ENCODE measurements around the gene KCP.

KCP gene

DNA sequence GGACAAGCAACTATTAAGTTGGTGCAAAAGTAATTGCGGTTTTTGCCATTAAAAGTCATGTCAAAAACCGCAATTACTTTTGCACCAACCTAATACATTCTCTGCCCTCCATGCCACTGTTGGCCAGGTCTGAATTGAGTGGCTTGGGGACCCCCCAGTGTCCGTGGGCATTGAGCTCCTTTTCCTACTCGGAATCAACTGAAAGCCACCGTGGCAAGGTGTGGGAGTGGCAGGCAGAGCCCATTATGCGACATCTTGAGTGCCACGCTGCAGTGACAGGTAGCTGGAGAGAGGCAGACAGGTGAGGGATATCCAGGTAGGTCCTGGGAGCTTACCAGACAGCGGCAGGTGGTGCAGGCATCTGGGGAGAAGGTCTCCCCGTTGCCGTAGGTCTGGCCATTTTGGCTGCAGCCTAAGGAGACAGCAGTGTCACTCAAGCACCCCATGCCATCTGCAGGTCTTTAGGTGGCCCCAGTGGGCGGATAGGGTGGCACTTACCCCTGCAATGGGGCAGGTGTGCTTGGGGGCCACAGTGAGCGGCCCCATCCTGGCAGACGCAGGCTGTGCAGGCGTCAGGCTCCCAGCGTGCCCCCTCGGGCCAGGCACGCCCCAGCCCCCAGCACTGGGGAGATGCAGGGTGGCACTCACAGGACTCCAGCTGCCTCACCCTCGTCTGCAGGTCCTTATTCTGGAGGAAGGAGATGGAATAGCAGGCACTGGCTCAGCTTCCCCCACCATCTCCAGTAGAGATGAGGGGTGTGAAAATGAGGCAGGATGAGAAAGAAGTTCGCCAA, 3.5 kb downstream of the KCP start:
- DNase-seq (ENCODE audit: low spot score), result no peak

DNA sequence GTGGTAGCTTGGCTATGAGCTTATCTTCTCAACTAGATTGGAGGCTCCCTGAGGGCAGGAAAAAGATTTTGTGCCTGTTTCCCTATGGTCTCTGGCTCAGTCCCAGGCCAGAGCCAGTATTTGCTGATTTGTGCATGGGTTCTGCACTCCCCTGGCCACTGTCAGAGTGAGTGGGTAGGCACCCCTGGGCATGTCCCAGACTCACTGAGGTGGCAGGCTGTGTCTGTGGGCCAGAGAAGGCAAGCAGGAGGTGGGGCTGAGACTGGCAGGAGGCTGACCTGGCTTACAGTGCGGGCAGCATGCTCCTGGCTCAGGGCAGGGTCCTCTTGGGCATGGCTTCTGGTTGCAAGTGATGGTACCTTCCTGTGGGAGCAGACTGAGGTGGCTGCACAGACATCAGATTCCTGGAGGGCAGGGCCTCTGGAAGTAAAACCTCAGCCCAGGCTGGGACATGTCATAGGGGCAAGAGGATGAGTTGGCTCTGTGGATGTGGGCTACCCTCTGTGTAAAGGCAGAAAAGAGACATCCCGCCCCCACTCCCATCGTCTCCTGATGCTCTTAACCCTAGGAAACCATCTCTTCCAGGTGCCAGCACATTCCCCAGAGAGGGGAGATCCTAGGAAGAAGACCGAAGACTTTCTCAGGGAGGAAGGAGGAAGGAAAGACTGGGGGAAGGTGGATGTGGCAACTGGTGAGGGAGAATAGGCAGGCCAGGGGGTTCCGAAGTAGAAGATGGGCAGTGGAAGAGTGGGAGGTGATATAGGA, 4.3 kb downstream of the KCP start:
- DNase-seq (ENCODE audit: low spot score), result no peak

DNA sequence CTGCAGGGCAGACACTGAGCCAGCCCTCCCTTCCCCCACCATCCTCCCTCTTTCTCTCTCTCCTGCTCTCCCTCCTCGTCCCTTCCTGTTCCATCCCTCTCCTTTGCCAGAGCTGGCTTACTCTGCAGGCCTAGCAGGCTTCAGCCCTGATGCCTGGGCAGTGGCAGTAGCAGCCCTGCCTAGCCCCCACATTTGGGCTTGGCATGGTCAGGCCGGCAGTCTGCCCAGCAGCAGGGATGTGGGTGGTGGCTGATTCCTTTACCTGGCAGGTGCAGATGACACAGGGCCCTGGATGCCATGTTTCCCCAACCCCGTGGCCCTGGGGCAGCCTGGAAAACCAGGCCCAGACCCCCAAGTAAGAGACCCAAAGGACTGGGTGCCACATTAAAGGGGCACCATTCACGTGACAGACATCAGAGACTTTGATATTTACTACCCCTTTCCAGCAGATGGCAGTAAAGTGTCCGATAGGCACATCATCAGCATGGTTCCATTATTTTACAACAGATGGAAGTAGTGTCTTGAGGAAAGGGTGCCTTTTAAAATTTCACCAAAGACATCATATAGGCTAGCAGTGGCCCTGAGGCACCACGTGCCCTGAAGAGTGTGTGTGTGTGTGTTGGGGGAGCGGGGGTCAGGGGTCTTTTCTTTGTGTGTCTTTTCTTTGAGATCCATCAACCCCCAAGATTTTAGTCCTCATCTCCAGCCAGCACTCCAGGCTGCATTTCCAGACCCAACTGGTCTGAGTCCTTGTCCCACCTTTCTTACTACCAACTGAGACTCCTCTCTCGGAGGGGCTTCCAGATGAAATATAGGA, 5.9 kb downstream of the KCP start:
- DNase-seq (ENCODE audit: low spot score), result peak; percentile 73

DNA sequence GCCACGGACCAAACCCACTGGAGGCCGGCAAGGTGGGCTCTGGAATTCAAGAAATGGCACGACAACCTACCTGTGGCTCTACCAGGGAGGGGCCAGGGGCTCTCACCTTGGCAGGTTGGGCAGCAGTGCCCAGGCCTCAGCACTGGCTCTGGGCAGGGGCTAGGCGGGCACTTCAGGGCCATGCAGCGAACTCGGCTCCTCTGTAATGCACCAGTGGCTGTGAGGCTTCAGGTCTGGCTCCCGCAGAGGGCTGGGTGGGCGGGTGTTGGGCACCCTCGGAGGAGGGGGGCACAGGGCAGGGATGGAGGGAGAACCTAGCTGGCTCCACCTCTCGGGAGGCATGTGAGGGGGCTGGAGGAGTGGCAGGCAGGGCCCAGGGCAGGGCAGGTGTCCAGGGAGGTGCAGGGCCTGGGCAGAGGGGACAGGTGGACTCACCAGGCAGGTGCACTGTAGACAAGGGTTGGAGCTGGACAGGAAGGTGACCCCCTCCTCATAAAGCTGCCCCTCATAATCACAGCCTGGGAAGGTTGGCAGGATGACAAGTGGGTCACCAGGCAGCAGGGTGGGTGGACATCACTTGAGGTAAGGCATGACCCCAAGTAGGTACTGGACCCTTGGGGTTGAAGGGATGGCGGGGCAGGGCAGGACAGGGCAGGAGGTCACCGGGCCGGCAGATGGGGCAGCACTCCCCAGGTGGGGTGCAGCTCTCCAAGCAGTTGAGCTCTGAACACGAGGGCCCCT, 6.7 kb downstream of the KCP start:
- no peak for DNase-seq (ENCODE audit: low spot score)

DNA sequence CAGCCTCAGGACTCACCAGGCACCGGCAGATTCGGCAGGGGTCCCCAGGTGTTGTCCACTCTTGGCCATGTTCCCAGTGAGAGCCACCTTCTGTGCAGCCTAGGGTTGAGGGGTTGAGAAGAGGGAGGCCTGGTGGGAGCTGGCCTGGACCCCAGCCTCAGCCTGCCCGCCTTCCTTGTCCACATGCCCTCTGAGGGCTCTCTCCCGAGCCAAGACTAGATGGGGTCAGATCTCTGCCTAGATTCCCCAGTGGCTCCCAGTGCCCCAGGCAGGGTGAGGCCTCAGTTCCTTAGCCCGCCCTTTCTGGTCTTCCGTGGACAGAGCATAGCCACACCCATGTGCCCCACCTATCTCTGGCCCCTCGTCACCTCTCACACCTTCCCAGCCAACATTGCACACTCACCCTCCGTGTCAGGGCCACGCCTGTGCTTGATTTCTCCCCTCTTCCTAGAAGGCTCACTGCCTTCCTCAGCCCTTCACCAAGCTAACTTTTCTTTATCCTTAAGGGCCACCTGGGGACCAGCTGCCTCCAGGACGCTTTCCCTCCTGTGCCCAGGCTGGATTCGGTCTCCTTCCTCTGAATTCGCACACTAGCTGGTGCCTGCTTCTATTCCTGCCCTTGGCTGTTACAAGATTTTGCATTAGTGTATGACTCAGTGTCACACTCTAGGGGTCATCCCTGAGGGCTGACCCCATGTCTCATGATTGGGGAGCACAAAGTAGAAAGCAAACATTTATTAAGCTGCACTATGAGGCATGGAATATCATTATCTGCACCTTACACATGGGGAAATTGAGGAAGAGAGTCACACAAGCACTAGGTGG, 7.5 kb downstream of the KCP start:
- no peak for DNase-seq (ENCODE audit: low spot score)

DNA sequence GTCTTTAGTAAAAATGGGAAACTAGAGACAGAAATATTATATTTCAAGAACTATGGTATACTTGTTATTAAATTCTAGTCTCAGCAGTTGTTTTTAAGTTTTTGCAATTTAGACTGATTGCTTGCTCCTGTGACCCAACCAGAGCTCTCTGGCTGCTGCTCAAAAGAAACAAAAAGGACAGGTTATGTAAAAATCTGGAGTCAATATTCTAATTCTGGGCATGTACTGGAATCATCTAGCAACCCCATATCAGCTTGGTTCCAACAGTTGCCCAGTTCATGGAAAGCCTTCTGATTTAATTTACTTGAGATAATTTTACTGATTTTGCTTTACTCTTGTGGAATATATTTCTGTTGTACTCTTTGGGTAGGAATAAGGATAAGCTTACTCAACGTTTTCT, 10.3 kb downstream of the KCP start:
- DNase-seq (ENCODE audit: low spot score), result no peak

DNA sequence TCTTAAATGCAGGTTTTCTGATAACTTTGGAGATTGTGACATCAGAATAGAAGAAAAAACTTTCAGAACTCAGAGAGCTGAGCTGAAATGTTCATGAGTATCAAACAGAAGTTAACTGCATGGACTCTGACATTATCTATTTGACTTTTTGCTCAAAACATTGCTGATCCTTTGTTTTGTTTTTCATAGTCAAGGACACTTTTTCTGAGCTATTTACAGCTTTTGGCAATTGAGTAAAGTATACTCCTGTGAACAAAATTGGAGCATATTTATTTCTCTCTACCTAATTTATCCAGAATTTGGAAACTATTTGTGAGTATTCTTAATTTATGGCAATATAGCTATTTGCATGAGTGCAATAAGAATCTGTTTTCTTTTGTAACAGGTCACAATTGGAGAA, 11.1 kb downstream of the KCP start:
- DNase-seq (ENCODE audit: low spot score), result no peak

DNA sequence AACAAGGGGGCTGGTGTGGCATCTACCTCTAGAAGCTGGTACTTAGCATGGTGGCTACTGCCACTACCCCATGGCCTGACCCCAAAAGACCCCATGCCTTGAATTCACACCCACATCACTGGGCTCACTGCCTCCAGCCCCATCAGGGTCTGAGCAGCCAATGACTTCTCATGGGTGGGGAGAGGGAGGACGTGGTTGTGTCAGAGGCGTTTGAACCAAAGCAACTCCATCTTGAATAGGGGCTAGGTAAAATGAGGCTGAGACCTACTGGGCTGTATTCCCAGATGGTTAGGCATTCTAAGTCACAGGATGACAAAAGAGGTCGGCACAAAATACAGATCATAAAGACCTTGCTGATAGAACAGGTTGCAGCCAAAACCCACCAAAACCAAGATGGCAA, 15.2 kb downstream of the KCP start:
- no peak for DNase-seq (ENCODE audit: low spot score)

DNA sequence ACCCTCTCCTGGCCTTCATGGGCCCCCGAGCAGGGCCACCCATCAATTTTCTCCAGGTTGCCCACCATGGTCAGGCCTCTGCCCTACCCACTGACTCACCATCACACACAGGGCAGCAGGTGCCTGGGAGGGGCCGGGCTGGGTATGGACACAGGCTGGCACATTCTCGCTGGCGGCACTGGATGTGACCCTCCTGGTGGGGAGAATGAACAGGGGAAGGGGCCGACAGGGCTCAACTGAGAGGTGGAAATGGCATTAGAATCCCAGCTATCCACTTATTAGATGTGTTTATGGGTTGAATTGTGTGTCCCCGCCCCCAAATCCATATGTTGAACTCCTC, 16.4 kb downstream of the KCP start:
- DNase-seq (ENCODE audit: low spot score), result no peak

DNA sequence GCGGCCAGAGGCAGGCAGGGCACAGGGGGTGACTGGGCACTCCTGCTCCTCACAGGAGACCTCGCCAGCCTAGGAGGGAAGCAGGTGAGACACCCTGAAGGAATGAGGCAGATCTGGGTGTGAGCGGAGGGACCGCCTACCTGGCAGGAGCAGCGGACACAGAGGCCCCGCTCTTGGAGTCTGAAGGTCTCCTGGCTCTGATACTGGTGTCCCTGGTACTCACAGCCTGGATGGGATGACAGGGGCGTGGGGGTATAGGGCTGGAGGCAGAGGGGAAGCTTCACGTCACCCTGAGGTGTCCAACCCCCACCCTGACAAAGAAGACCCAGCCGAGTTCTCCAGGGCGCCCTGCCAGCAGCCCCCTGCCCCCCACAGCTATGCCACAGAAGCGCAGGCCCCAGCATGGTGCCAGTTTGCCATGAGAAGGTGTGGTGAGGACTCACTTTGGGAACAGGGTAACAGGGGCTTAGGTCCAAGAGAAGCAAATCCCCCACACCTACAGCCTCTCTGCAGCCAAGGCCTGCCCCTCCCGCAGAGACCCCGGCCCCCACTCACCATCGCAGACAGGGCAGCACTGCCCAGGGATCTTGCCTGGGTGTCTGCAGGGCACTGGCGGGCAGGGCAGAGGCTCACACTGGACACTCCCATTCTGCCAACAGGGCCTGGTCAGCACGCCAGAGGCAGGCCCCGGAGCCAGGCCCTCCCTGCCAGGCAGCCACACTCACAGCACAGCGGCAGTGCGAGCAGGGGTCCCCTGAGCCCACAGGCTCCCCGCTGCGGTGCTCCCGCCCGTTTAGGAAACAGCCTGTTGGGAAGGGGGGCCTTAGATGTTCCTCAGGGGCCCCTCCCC, 17.0 kb downstream of the KCP start:
- DNase-seq (ENCODE audit: low spot score), result no peak

DNA sequence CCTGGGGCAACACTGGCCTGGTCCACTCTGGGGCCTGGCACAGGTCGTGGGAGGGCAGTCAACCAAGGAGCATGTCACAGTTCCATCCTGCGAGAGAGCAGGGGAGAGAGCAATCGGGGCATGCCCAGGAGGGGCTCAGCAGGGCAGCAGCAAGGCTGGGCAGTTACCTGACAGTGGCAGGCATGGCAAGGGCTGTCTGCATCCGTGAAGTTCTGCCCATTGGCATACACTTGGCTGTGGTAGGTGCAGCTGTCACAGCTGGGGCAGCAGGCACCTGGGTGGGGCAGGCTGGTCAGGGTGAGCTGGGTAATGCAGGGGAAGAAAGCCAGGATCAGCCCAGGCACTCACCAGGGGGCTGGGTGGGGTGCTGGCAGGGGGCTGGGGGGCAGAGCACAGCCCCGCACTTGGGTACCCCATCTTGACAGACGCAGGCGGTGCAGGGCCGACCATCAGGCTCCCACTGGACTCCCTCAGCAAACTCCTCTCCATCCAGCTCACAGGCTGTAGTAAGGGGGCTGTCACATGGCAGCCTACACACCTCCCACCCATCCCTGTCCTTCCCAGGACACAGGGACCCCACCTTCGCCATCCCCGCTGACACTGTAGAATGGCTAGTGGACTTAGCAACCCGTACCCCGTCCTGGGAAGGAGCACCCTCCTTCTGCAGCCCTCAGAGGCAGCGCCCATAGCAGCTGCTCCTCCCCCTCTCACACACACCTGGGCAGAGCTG, 17.8 kb downstream of the KCP start:
- no peak for DNase-seq (ENCODE audit: low spot score)

DNA sequence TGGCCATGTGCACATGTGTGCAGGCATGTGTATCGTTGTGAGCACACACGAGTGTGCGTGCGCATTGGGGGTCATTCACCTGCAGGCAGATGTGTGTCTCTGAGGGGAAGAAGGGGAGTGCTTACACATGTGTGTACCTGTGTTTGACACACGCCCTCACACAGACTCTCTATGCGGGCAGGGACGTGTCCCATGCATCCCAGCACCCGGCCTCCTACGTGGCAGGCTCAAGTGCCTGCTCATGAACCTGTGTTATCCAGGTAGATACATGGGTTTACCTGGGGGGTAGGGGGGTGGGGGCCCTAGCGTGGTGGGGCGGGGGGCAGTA, 18.6 kb downstream of the KCP start:
- no peak for DNase-seq (ENCODE audit: low spot score)

DNA sequence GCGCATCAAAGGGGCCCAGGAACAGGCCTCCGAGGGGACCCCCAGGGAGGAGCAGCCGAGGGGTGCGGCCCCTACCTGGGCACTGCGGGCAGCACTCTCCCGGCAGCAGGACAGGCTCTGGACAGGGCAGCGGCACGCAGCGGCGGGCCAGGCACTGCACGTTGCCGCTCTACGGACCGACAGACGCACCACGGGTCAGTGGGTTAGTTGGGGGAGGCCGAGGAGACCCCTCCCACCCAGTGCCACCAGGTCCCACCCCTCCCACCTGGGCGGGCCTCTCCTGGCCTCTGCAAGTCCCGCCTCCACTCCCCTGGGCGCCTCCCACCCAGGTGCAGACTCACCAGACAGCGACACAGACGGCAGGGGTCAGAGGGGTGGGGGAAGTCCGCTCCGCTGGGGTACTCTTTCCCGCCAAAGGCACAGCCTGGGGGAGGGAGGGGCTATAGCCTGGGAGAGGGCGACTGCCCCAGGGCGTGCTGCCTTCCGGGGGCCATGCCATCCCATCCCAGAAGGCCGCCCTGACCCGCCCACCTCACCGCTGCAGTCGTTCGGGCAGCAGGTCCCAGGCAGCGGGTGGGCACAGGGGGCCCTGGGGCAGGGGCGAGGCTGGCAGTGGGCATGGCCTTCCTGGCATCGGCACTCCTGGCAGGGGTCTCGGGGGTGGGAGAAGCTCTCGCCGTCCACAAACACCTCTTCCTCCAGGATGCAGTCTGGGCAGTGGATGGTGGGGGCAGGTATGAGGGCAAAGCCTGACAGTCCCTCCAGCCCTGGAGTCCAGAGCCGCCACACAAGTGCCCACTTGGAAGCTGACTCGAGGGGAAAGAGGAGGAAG, 19.2 kb downstream of the KCP start:
- no peak for DNase-seq (ENCODE audit: low spot score)

DNA sequence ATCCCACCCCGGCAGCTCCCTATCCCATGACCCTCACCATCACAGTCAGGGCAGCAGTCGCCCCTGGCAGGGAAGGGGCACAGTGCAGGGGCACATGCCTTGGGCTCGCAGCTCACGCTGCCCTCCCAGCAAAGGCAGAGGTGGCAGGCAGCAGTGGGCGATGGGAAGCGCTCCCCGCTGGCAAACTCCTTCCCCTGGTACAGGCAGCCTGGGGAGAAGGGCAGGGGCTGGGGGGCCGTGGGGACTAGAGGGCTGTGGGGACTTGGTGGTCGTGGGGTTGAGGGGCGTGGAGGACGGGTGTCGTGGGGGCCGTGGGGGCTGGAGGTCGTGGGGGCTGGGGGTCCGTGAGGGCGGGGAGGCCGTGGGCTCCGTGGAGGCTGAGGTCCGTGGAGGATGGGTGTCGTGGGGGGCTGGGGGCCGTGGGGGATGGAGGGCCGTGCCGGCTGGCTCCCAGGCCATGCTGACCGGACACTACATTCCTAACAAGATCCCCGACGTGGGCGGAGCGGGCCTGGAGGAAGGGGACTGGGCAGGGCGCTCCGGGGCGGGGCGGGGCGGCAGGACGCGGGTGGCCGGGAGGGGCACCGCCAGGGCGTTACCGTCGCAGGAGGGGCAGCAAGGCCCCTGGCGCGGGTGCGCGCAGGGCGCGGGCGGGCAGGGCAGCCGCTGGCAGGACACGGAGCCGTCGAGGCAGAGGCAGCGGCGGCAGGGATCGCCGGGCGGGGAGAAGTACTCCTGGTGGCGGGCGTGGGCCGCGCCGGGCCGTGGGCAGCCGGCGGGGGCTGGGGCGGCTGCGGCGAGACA, 20.0 kb downstream of the KCP start:
- DNase-seq (ENCODE audit: low spot score), result no peak

DNA sequence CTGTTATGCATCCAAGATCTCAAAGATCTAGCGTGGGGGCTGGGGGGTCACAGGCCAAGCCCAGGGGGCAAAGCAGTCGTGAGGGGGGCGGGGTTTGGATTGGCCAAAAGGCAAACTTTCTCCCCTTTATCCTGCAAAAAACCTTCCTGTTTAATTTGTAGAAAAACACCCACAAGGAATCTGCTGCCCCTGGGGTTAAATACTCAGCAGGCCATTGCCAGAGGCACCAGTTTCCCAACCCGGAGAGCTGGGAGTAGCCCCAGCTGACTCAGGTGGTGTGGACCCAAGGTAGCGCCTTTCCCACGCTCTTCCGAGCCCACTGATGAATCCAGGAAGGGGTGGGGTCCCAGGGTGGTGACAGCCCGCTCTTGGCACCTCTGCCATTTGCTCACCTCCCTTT, 21.4 kb downstream of the KCP start:
- DNase-seq (ENCODE audit: low spot score), result no peak

DNA sequence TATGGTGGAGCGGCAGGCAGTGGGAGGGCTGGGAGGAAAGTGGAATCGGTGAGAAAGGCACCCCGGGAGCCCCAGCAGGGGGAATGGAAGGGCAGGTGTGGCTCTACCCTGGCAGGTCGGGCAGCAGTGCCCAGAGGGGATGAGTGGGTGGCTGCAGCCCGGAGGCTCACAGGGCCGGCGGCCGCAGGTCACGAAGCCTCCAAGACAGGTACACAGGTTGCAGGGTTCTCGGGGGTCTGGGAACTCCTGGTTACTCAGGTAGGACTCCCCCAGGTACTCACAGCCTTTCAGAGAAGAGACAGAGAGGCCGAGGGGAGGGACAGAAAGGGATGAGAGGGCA, 21.8 kb downstream of the KCP start:
- no peak for DNase-seq (ENCODE audit: low spot score)

DNA sequence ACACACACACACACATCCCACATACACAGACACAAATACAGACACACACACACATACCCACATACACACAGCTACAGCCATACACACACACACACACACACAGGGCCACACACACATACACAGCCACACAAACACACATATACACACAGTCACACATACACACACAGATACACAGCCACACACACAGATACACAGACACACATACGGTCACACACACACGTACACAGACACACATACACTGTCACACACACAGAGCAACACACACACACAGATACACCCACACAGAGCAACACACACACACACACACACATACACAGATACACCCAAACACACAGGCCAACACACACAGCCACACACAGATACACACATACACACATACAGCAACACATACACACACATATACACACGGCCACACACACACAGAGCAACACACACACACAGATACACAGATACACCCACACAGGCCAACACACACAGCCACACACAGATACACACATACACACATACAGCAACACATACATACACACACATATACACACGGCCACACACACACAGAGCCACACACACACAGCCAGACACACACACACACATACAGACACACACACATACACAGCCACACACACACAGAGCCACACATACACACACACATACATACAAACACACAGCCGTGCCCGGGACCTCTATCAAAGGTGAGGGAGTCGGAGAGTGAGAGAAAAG, 22.3 kb downstream of the KCP start:
- DNase-seq (ENCODE audit: low spot score), result no peak
